ENCODE data around the gene DOCK4. TPM values are rescaled to one million over a fixed set of nuclear protein-coding genes. Genes with fewer than 3 reads are reported as not detected.
A peak's percentile ranks its signal among the peaks of the same experiment; 100 is the strongest.

Gene DOCK4
- total RNA-seq, 4 donors from 2014 or later = 14.0 to 48.1 (median 30.9) TPM

GRCh38 chr7:112186300-112186699 lies 19.9 kb downstream of the DOCK4 start:
- no peak for TF ChIP-seq CTCF (IDR thresholded peaks at IDR 0.05)
- TF ChIP-seq POLR2A (IDR thresholded peaks at IDR 0.05) = no peak
- intact Hi-C loops (cut with DNase I) = no loop called here
- no peaks in the 10 kb centered on the region for H3K9me3 ChIP-seq
- H3K4me1 ChIP-seq = peaks cover 0 to 4% of the 10 kb centered on the region in 2 donors
- no peak overlapping the region for H3K27ac ChIP-seq
- no peak overlapping the region for H3K4me3 ChIP-seq (replicated peaks in 1 of 3)
- no peaks in the 10 kb centered on the region for H3K27me3 ChIP-seq
- no peak for DNase-seq
- no peaks in the 10 kb centered on the region for H3K36me3 ChIP-seq
- 83 to 84% methylated on average over 1 of the region's 1 CpG for WGBS, 2 donors

GRCh38 chr7:112185005-112185834 lies 21.0 kb downstream of the DOCK4 start:
- no peak overlapping the region for H3K4me3 ChIP-seq (replicated peaks in 1 of 3)
- H3K27me3 ChIP-seq = no peaks in the 10 kb centered on the region
- no peak for DNase-seq
- H3K9me3 ChIP-seq = no peaks in the 10 kb centered on the region
- no peak overlapping the region for H3K27ac ChIP-seq
- no peaks in the 10 kb centered on the region for H3K36me3 ChIP-seq
- no peak for TF ChIP-seq POLR2A (IDR thresholded peaks at IDR 0.05)
- TF ChIP-seq CTCF (IDR thresholded peaks at IDR 0.05) = no peak
- WGBS, 2 donors = 71 to 73% methylated on average over 4 of the region's 4 CpGs
- peaks cover 0 to 4% of the 10 kb centered on the region in 2 donors for H3K4me1 ChIP-seq
- intact Hi-C loops (cut with DNase I) = no loop called here

- TF ChIP-seq POLR2A (IDR thresholded peaks at IDR 0.05) = no peak
- no peak for TF ChIP-seq CTCF (IDR thresholded peaks at IDR 0.05)
- intact Hi-C loops (cut with DNase I) = no loop called here
- Histone ChIP-seq H3K27me3 (no peaks in the 10 kb centered on the region), H3K4me3 (replicated peaks in 1 of 3) (no peak overlapping the region), H3K27ac (no peak overlapping the region), H3K4me1 (peaks cover 0 to 4% of the 10 kb centered on the region in 2 donors), H3K36me3 (no peaks in the 10 kb centered on the region), H3K9me3 (no peaks in the 10 kb centered on the region)
- WGBS, 2 donors = 91 to 94% methylated on average over 2 of the region's 2 CpGs
- DNase-seq = no peak
These were observed 21.7 kb downstream of the DOCK4 start for GRCh38 chr7:112184455-112184854.

GRCh38 chr7:112183266-112183665 lies 22.9 kb downstream of the DOCK4 start:
- no peak for TF ChIP-seq POLR2A (IDR thresholded peaks at IDR 0.05)
- no peak for TF ChIP-seq CTCF (IDR thresholded peaks at IDR 0.05)
- Histone ChIP-seq H3K27ac (no peak overlapping the region), H3K27me3 (no peaks in the 10 kb centered on the region), H3K36me3 (no peaks in the 10 kb centered on the region), H3K4me1 (peaks cover 0 to 4% of the 10 kb centered on the region in 2 donors), H3K9me3 (no peaks in the 10 kb centered on the region), H3K4me3 (replicated peaks in 1 of 3) (no peak overlapping the region)
- intact Hi-C loops (cut with DNase I) = no loop called here
- DNase-seq = no peak
- WGBS, 2 donors = 93 to 100% methylated on average over 1 of the region's 1 CpG

- Histone ChIP-seq H3K4me1 (peaks cover 0 to 4% of the 10 kb centered on the region in 2 donors), H3K9me3 (no peaks in the 10 kb centered on the region), H3K27me3 (no peaks in the 10 kb centered on the region), H3K36me3 (no peaks in the 10 kb centered on the region), H3K27ac (no peak overlapping the region), H3K4me3 (replicated peaks in 1 of 3) (no peak overlapping the region)
- peak; percentile 12 to 26 for DNase-seq
- intact Hi-C loops (cut with DNase I) = no loop called here
- TF ChIP-seq POLR2A (IDR thresholded peaks at IDR 0.05) (no peak), CTCF (IDR thresholded peaks at IDR 0.05) (no peak)
- WGBS, 2 donors = 63 to 75% methylated on average over 5 of the region's 5 CpGs
These were observed 23.4 kb downstream of the DOCK4 start for GRCh38 chr7:112182749-112183148.

Measured in thyroid gland (tissue), 4 donors.